Esophagus muscularis mucosa (tissue), 4 donors: ENCODE data around the gene BAZ2B. TPM values are rescaled to one million over a fixed set of nuclear protein-coding genes. Genes with fewer than 3 reads are reported as not detected.

Experiments used
- DNase-seq: peaks from one replicate; pipeline ENCODE4 v3.0.0-alpha.2; 2017; ENCODE audit errors: extremely low spot score
- H3K27ac ChIP-seq, 4 donors: fragments of 200-600 bp; sonication (generic); replicated peaks in 1 of 4; 1 replicate in 3 of 4; 2 replicates in 1 of 4; pipeline ENCODE4 v1.5.1; 2016 to 2019; ENCODE audit warnings: mild to moderate bottlenecking in 1 of 4
- H3K27me3 ChIP-seq, 4 donors: fragments of 200-600 bp; sonication (generic); one replicate each; pipeline versions ENCODE4 v1.5.1 to v1.6.0; 2016 to 2019
- H3K36me3 ChIP-seq, 4 donors: fragments of 200-600 bp; sonication (generic); one replicate each; pipeline ENCODE4 v1.5.1; 2016 to 2019
- H3K4me1 ChIP-seq, 4 donors: fragments of 200-600 bp; sonication (generic); one replicate each; pipeline ENCODE4 v1.5.1; 2016 to 2019
- H3K4me3 ChIP-seq, 4 donors: fragments of 200-600 bp; sonication (generic); 1 replicate in 2 of 4; 2 replicates in 2 of 4; pipeline ENCODE4 v1.5.1; 2016 to 2019; ENCODE audit warnings: mild to moderate bottlenecking in 4 of 4, moderate library complexity in 1 of 4
- H3K9me3 ChIP-seq, 4 donors: fragments of 200-600 bp; sonication (generic); 1 replicate in 3 of 4; 2 replicates in 1 of 4; pipeline ENCODE4 v1.5.1; 2016 to 2019
- EP300 ChIP-seq: sonication (generic); formaldehyde crosslinking; IDR thresholded peaks from one replicate; pipeline ENCODE4 v1.6.1; 2017; ENCODE audit warnings: antibody characterized with exemption
- POLR2A ChIP-seq: fragments of 450-650 bp; IDR thresholded peaks from one replicate; pipeline ENCODE4 v1.6.1; 2017; ENCODE audit warnings: antibody characterized with exemption, moderate library complexity, mild to moderate bottlenecking, low read depth
- POLR2AphosphoS5 ChIP-seq, 2 donors: sonication (generic); formaldehyde crosslinking; IDR thresholded peaks; one replicate each; pipeline ENCODE4 v1.6.1; 2017; ENCODE audit warnings: antibody characterized with exemption in 2 of 2
- WGBS: methylation state at CpG from one replicate; pipeline ENCODE4 v1.1.5; 2018; 5-methylcytosine and 5-hydroxymethylcytosine counted together
- intact Hi-C: fragments of 100-400 bp; cut with DNase I; formaldehyde crosslinking; loops from one replicate; pipeline ENCODE4 v1.15.1; 2023
- total RNA-seq, 4 donors: library from RNA; depleted of rRNA; stranded (reverse); fragments of >200 nt; gene quantifications; one replicate each; pipeline versions ENCODE4 v1.1.0 to v1.2.1, GENCODE V29; 2016
- TF ChIP-seq, protein P1 (sequence below), 3 experiments: fragments of 200-600 bp in 2 of 3; fragments of 450-650 bp in 1 of 3; sonication (generic) in 2 of 3; IDR thresholded peaks; one replicate each; pipeline ENCODE4 v1.5.1; 2017 to 2019; ENCODE audit warnings: antibody characterized with exemption in 3 of 3, mild to moderate bottlenecking in 2 of 3, moderate library complexity in 1 of 3

Gene BAZ2B
- total RNA-seq, 4 donors from 2014 or later = 76.3 to 97.2 (median 91.0) TPM

DNA sequence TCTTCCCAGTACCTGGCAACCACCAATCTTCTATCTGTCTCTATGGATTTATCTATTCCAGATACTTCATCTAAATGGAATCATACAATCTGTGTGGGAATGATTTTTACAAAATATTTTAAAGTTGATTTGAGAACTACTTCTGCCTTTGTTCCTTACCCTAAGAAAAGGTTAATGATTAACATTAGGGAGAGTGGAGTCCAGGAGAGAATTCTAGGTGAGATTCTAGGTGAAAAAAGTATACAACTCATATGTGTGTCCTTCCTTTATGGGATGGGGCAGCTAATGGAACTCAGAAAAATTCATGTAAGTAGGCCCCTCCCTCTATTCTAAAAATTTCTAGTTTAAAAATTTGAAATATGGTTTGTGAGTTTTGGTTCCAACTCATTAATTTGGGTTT is 293.9 kb downstream of the BAZ2B start:
- Histone ChIP-seq H3K27ac (no peak overlapping the region), H3K4me3 (no peak overlapping the region), H3K27me3 (no peaks in the 10 kb centered on the region), H3K9me3 (no peaks in the 10 kb centered on the region), H3K36me3 (peaks cover 0 to 77% (median 28%) of the 10 kb centered on the region in 4 donors), H3K4me1 (no peaks in the 10 kb centered on the region)
- intact Hi-C loops = no loop called here
- TF ChIP-seq POLR2A (no peak), POLR2AphosphoS5 (IDR thresholded peaks at IDR 0.05) (no peak), EP300 (no peak)
- TF ChIP-seq, protein P1, sequence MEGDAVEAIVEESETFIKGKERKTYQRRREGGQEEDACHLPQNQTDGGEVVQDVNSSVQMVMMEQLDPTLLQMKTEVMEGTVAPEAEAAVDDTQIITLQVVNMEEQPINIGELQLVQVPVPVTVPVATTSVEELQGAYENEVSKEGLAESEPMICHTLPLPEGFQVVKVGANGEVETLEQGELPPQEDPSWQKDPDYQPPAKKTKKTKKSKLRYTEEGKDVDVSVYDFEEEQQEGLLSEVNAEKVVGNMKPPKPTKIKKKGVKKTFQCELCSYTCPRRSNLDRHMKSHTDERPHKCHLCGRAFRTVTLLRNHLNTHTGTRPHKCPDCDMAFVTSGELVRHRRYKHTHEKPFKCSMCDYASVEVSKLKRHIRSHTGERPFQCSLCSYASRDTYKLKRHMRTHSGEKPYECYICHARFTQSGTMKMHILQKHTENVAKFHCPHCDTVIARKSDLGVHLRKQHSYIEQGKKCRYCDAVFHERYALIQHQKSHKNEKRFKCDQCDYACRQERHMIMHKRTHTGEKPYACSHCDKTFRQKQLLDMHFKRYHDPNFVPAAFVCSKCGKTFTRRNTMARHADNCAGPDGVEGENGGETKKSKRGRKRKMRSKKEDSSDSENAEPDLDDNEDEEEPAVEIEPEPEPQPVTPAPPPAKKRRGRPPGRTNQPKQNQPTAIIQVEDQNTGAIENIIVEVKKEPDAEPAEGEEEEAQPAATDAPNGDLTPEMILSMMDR (IDR thresholded peaks at IDR 0.05) = no peak
- DNase-seq = no peak

GRCh38 chr2:159317392-159318088 is 298.8 kb downstream of the BAZ2B start:
- TF ChIP-seq POLR2AphosphoS5 (IDR thresholded peaks at IDR 0.05) (no peak), POLR2A (no peak), EP300 (no peak)
- TF ChIP-seq, protein P1 (IDR thresholded peaks at IDR 0.05) = no peak
- WGBS = 90% methylated on average over 3 of the region's 3 CpGs
- Histone ChIP-seq H3K4me1 (no peaks in the 10 kb centered on the region), H3K36me3 (peaks cover 0 to 54% (median 18%) of the 10 kb centered on the region in 4 donors), H3K9me3 (no peaks in the 10 kb centered on the region), H3K27me3 (no peaks in the 10 kb centered on the region), H3K4me3 (no peak overlapping the region), H3K27ac (no peak overlapping the region)
- DNase-seq = no peak
- intact Hi-C loops = no loop called here

DNA sequence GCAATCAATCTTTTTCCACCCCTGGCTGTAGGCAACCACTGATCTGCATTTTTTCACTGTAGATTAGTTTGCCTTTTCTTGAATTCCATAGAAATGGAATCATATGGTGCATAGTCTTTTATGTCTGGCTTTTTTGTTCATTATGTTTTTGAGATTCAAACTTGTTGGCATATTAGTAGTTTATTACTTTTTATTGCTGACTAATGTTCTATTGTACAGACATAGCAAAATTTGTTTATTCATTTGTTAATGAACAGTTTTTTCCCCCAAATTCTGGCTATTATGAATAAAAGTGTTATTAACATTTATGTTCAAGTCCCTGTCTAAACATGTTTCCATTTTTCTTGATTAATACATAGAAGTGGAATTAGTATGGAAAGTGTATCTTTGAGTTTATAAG is 308.4 kb downstream of the BAZ2B start:
- TF ChIP-seq, protein P1 (IDR thresholded peaks at IDR 0.05) = no peak
- TF ChIP-seq EP300 (no peak), POLR2A (no peak), POLR2AphosphoS5 (IDR thresholded peaks at IDR 0.05) (no peak)

DNA sequence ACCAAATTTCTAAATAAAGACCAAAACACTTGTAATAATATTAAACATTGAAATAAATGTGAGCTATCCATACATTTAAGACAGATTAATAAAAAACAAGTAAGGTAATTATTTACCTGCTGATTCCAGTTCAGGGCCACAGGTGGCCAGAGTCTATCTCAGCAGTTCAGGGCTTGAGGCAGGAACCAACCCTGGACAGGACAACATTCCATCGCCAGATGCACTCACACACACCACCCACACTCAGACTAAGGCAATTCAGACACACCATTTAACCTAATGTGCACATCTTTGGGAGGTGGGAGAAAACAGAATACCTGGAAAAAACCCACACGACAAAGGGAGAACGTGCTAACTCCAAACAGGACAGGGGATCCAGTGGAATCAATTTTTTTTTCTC is 315.8 kb downstream of the BAZ2B start:
- intact Hi-C loops = no loop called here
- H3K27ac ChIP-seq = no peak overlapping the region
- H3K4me1 ChIP-seq = no peaks in the 10 kb centered on the region
- no peaks in the 10 kb centered on the region for H3K36me3 ChIP-seq
- H3K4me3 ChIP-seq = no peak overlapping the region
- H3K9me3 ChIP-seq = no peaks in the 10 kb centered on the region
- 90% methylated on average over 3 of the region's 3 CpGs for WGBS
- no peak for DNase-seq
- H3K27me3 ChIP-seq = no peaks in the 10 kb centered on the region
- TF ChIP-seq EP300 (no peak), POLR2AphosphoS5 (IDR thresholded peaks at IDR 0.05) (no peak), POLR2A (no peak)
- TF ChIP-seq, protein P1 (IDR thresholded peaks at IDR 0.05) = no peak

More for the DNA sequence above, 308.4 kb downstream of the BAZ2B start:
- Histone ChIP-seq H3K27me3 (no peaks in the 10 kb centered on the region), H3K4me1 (no peaks in the 10 kb centered on the region), H3K4me3 (no peak overlapping the region), H3K9me3 (no peaks in the 10 kb centered on the region), H3K27ac (no peak overlapping the region), H3K36me3 (no peaks in the 10 kb centered on the region)
- no peak for DNase-seq
- intact Hi-C loops = no loop called here

- Histone ChIP-seq H3K9me3 (no peaks in the 10 kb centered on the region), H3K4me3 (no peak overlapping the region), H3K27me3 (no peaks in the 10 kb centered on the region), H3K4me1 (no peaks in the 10 kb centered on the region), H3K27ac (no peak overlapping the region), H3K36me3 (no peaks in the 10 kb centered on the region)
- DNase-seq = no peak
- intact Hi-C loops = no loop called here
- TF ChIP-seq EP300 (no peak), POLR2A (no peak), POLR2AphosphoS5 (IDR thresholded peaks at IDR 0.05) (no peak)
- TF ChIP-seq, protein P1 (IDR thresholded peaks at IDR 0.05) = no peak
Observed at GRCh38 chr2:159298967-159299366, 317.4 kb downstream of the BAZ2B start.
